SJSA1 (cell line): ENCODE results near the gene MROH2B. TPM values are rescaled to one million over a fixed set of nuclear protein-coding genes. Genes with fewer than 3 reads are reported as not detected.
A peak's percentile ranks its signal among the peaks of the same experiment; 100 is the strongest.

Experiments
- DNase-seq, 2 experiments: peaks; one replicate each; pipeline ENCODE4 v3.0.0-alpha.2; 2015 to 2020; ENCODE audit warnings: low spot score in 2 of 2, low read depth in 1 of 2
- H3K27ac ChIP-seq: fragments of 250-450 bp; sonication (Bioruptor Pico); 2 replicates; pipeline ENCODE4 v1.5.1; 2020; ENCODE audit warnings: mild to moderate bottlenecking, moderate library complexity
- H3K27me3 ChIP-seq: fragments of 250-450 bp; sonication (Bioruptor Pico); replicated peaks from 2 replicates; pipeline ENCODE4 v1.5.1; 2020; ENCODE audit warnings: mild to moderate bottlenecking, moderate library complexity
- H3K36me3 ChIP-seq: fragments of 250-450 bp; sonication (Bioruptor Pico); 2 replicates; pipeline ENCODE4 v1.5.1; 2020; ENCODE audit warnings: mild to moderate bottlenecking
- H3K4me1 ChIP-seq: fragments of 250-450 bp; sonication (Bioruptor Pico); replicated peaks from 2 replicates; pipeline ENCODE4 v1.6.1; 2021; ENCODE audit warnings: mild to moderate bottlenecking
- H3K4me3 ChIP-seq: fragments of 250-450 bp; sonication (Bioruptor Pico); 2 replicates; pipeline ENCODE4 v1.5.1; 2020; ENCODE audit warnings: mild to moderate bottlenecking
- H3K9me3 ChIP-seq: fragments of 250-450 bp; sonication (Bioruptor Pico); replicated peaks from 2 replicates; pipeline ENCODE4 v1.5.1; 2020; ENCODE audit warnings: mild to moderate bottlenecking
- total RNA-seq: library from RNA; depleted of rRNA; stranded (reverse); fragments of >200 nt; shearing (Covaris generic); gene quantifications from 2 replicates; pipeline ENCODE4 v1.2.3, GENCODE V29; 2014

MROH2B gene
- total RNA-seq, 1 experiment from 2014 or later = not detected

DNA sequence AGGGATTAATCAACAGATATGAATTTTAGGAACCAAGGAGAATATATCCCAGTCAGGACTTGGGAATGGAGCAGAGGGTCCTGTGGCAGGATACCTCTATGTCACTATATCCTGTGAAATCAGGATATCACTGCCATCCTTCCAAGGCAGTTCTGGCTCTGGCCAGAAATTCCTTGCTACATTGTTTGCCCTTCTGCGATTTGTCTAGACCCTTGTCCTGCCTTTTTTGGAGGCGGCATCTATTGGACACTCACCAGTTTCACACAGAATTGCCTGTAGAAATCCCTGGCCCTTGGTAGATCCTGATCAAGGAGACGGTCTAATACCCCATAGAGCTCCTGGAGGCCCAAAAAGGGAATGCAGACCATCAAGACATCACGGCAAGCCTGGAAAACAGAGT lies 71.2 kb downstream of the MROH2B start:
- DNase-seq = no peak
- Histone ChIP-seq H3K36me3 (no peaks in the 10 kb centered on the region), H3K9me3 (no peaks in the 10 kb centered on the region), H3K27me3 (no peaks in the 10 kb centered on the region), H3K27ac (no peak overlapping the region), H3K4me1 (no peaks in the 10 kb centered on the region), H3K4me3 (no peak overlapping the region)

- DNase-seq = no peak
- H3K4me1 ChIP-seq = no peaks in the 10 kb centered on the region
- no peak overlapping the region for H3K4me3 ChIP-seq
- no peaks in the 10 kb centered on the region for H3K27me3 ChIP-seq
- no peak overlapping the region for H3K27ac ChIP-seq
- no peaks in the 10 kb centered on the region for H3K36me3 ChIP-seq
- no peaks in the 10 kb centered on the region for H3K9me3 ChIP-seq
Observed at GRCh38 chr5:40999142-40999541, 72.0 kb downstream of the MROH2B start.

DNA sequence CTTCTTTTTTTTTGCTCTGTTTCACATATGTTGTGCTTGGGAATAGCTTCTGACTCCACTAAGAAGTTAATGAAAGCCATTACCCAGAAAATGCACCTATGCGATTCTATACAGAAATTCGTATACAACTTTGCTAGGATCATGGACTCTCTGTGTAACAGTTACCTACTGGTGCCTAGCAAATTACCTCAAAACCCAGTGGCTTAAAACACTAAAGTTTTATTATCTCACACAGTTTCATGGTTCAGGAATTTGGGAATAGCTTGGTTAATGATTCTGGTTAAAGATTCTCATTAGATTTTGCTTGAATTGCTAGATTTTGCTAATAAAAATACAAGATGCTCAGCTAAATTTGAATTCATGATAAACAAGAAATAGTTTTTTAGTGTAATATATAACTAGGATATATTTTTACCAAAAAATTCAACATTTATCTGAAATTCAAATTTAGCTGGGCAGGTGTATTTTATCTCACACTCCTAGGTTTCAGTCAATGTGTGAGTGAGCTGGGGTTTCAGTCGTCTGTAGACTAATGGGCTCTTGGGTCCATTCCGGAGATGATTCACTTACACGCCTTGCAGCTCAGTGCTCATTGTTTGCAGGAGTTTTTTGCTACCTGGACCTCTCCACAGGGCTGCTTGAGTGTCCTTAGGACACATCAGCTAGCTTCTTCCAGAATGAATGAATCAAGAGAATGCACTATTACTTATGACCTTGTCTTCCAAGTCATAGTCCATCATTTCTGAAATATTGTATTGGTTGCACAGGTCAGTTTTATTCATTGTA lies 75.1 kb downstream of the MROH2B start:
- Histone ChIP-seq H3K4me3 (no peak overlapping the region), H3K9me3 (no peaks in the 10 kb centered on the region), H3K27ac (no peak overlapping the region), H3K36me3 (no peaks in the 10 kb centered on the region), H3K4me1 (peaks cover 7% of the 10 kb centered on the region), H3K27me3 (no peaks in the 10 kb centered on the region)
- DNase-seq = no peak

- Histone ChIP-seq H3K4me3 (no peak overlapping the region), H3K27me3 (no peaks in the 10 kb centered on the region), H3K36me3 (no peaks in the 10 kb centered on the region), H3K27ac (no peak overlapping the region), H3K4me1 (peaks cover 37% of the 10 kb centered on the region), H3K9me3 (peaks cover 6% of the 10 kb centered on the region; the same call in 1 of the 2 replicates)
- no peak for DNase-seq
Observed at GRCh38 chr5:40991981-40992559, 79.1 kb downstream of the MROH2B start.

- no peak overlapping the region for H3K4me3 ChIP-seq
- no peak for DNase-seq
- H3K4me1 ChIP-seq = peaks cover 43% of the 10 kb centered on the region
- H3K27me3 ChIP-seq = no peaks in the 10 kb centered on the region
- no peaks in the 10 kb centered on the region for H3K36me3 ChIP-seq
- peaks cover 7% of the 10 kb centered on the region; the same call in 1 of the 2 replicates for H3K9me3 ChIP-seq
- peak overlapping the region; percentile 80; the same call in 1 of the 2 replicates for H3K27ac ChIP-seq
Observed at GRCh38 chr5:40991168-40991980, 79.8 kb downstream of the MROH2B start.

- H3K27me3 ChIP-seq = no peaks in the 10 kb centered on the region
- H3K4me3 ChIP-seq = no peak overlapping the region
- H3K27ac ChIP-seq = peak overlapping the region; percentile 80
- H3K9me3 ChIP-seq = peaks cover 7% of the 10 kb centered on the region
- H3K36me3 ChIP-seq = no peaks in the 10 kb centered on the region
- peak; percentile 69 to 78 for DNase-seq
- H3K4me1 ChIP-seq = peaks cover 65% of the 10 kb centered on the region
Observed at GRCh38 chr5:40988746-40989510, 82.2 kb downstream of the MROH2B start.

- peaks cover 75% of the 10 kb centered on the region for H3K4me1 ChIP-seq
- DNase-seq = no peak
- H3K4me3 ChIP-seq = no peak overlapping the region
- no peaks in the 10 kb centered on the region for H3K27me3 ChIP-seq
- peaks cover 7% of the 10 kb centered on the region for H3K9me3 ChIP-seq
- 0 out of 2 replicates have a peak overlapping the region, but pooled peaks have one; percentile 11 for H3K27ac ChIP-seq
- H3K36me3 ChIP-seq = no peaks in the 10 kb centered on the region
Observed at GRCh38 chr5:40987349-40987748, 83.8 kb downstream of the MROH2B start.

GRCh38 chr5:40986666-40987065 lies 84.5 kb downstream of the MROH2B start:
- Histone ChIP-seq H3K9me3 (peaks cover 7% of the 10 kb centered on the region), H3K27me3 (no peaks in the 10 kb centered on the region), H3K4me1 (peaks cover 75% of the 10 kb centered on the region), H3K36me3 (no peaks in the 10 kb centered on the region), H3K4me3 (no peak overlapping the region), H3K27ac (peak overlapping the region; percentile 95)
- DNase-seq = no peak

- Histone ChIP-seq H3K36me3 (no peaks in the 10 kb centered on the region), H3K4me1 (peaks cover 63% of the 10 kb centered on the region), H3K27ac (peak overlapping the region; percentile 95), H3K9me3 (peaks cover 7% of the 10 kb centered on the region), H3K4me3 (no peak overlapping the region), H3K27me3 (no peaks in the 10 kb centered on the region)
- no peak for DNase-seq
Observed at GRCh38 chr5:40985501-40985900, 85.6 kb downstream of the MROH2B start.

DNA sequence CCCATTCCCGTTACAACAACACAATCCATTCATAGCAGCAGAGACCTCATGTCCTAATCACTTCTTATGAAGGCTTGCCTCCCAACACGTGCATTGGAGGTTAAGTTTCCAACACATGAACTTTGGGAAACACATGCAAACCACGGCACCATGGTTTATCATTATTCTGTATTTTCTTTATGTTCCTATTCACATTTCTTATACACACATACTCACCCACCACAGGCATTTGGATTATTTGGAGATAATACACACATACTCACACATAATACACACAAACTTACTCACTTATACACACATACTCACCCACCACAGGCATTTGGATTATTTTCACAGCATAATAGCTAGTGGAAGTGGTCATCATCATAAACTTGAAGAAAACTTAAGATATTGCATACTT lies 86.3 kb downstream of the MROH2B start:
- DNase-seq = peak; percentile 48 to 85
- Histone ChIP-seq H3K4me3 (no peak overlapping the region), H3K9me3 (peaks cover 7% of the 10 kb centered on the region), H3K4me1 (peaks cover 57% of the 10 kb centered on the region), H3K27me3 (no peaks in the 10 kb centered on the region), H3K36me3 (no peaks in the 10 kb centered on the region), H3K27ac (peak overlapping the region; percentile 95)

- H3K36me3 ChIP-seq = no peaks in the 10 kb centered on the region
- no peak overlapping the region for H3K4me3 ChIP-seq
- no peaks in the 10 kb centered on the region for H3K27me3 ChIP-seq
- H3K9me3 ChIP-seq = peaks cover 7% of the 10 kb centered on the region
- peaks cover 46% of the 10 kb centered on the region for H3K4me1 ChIP-seq
- no peak for DNase-seq
- peak overlapping the region; percentile 95 for H3K27ac ChIP-seq
Observed at GRCh38 chr5:40983781-40984180, 87.4 kb downstream of the MROH2B start.

DNA sequence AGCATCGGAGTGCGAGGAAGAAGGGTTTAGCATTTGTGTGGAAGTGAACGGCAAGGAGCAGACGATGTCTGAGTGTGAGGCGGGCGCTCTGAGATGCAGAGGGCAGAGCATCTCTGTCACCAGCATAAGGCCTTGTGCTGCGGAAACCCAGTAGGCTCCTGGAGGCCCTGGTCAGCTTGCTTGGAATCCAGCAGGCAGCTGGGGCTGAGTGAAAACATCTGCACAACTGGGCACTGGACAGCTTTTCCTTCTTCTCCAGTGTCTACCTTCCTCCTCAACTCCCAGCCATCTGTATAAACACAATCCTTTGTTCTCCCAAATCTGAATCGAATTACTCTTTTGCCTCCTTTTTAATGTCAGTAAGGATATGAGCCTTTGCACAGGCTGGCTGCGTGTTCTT lies 89.7 kb downstream of the MROH2B start:
- H3K36me3 ChIP-seq = no peaks in the 10 kb centered on the region
- no peak for DNase-seq
- H3K4me3 ChIP-seq = no peak overlapping the region
- H3K9me3 ChIP-seq = no peaks in the 10 kb centered on the region; the same call in none of the 2 replicates
- H3K27me3 ChIP-seq = no peaks in the 10 kb centered on the region
- H3K27ac ChIP-seq = no peak overlapping the region
- H3K4me1 ChIP-seq = peaks cover 32% of the 10 kb centered on the region

- no peak for DNase-seq
- no peak overlapping the region for H3K27ac ChIP-seq
- H3K36me3 ChIP-seq = no peaks in the 10 kb centered on the region
- H3K27me3 ChIP-seq = no peaks in the 10 kb centered on the region
- H3K4me1 ChIP-seq = no peaks in the 10 kb centered on the region
- no peaks in the 10 kb centered on the region for H3K9me3 ChIP-seq
- no peak overlapping the region for H3K4me3 ChIP-seq
Observed at GRCh38 chr5:40976836-40977235, 94.3 kb downstream of the MROH2B start.
